Lower lobe of right lung (tissue), 2 donors: ENCODE measurements around the gene PUS3. TPM values are rescaled to one million over a fixed set of nuclear protein-coding genes. Genes with fewer than 3 reads are reported as not detected.
A peak's percentile ranks its signal among the peaks of the same experiment; 100 is the strongest.

ENCODE experiments used
- ATAC-seq, 2 donors: fragments of 200-7000 bp; cut with Tn5 transposase; one replicate each; pipeline ENCODE4 v1.9.1; 2020 to 2022; ENCODE audit warnings: mild to moderate bottlenecking in 2 of 2, moderate library complexity in 2 of 2
- DNase-seq: peaks from one replicate; pipeline ENCODE4 v3.0.0-alpha.2; 2020
- H3K27ac ChIP-seq: fragments of 200-600 bp; one replicate; pipeline ENCODE4 v1.8.0; 2022
- H3K27me3 ChIP-seq: fragments of 200-600 bp; one replicate; pipeline ENCODE4 v1.8.0; 2022; ENCODE audit warnings: low read depth
- H3K36me3 ChIP-seq: fragments of 200-600 bp; one replicate; pipeline ENCODE4 v1.8.0; 2022; ENCODE audit warnings: mild to moderate bottlenecking
- H3K4me1 ChIP-seq: fragments of 200-600 bp; one replicate; pipeline ENCODE4 v1.8.0; 2022
- H3K4me3 ChIP-seq: fragments of 200-600 bp; one replicate; pipeline ENCODE4 v1.8.0; 2022; ENCODE audit warnings: mild to moderate bottlenecking
- H3K9me3 ChIP-seq: fragments of 200-600 bp; one replicate; pipeline ENCODE4 v1.8.0; 2022
- CTCF ChIP-seq: fragments of 200-600 bp; IDR thresholded peaks from one replicate; pipeline ENCODE4 v1.8.0; 2022; ENCODE audit warnings: antibody characterized with exemption, mild to moderate bottlenecking
- intact Hi-C: fragments of 100-400 bp; cut with DNase I; formaldehyde crosslinking; loops from one replicate; pipeline ENCODE4 v1.11.0; 2022
- long read RNA-seq: library from polyadenylated mRNA; unstranded; transcript quantifications from one replicate; pipeline ENCODE4 v2.0.0, GENCODE V29; 2021
- total RNA-seq: library from RNA; stranded (reverse); fragmentation: NEBNext Ultra II Directional; extraction: Animal tissue kit (Norgen Biotek cat#: 25700); gene quantifications from one replicate; pipeline ENCODE4 v1.2.1, GENCODE V29; 2021
- donor health status: DM: no; HTN: yes; CAD: no; lungs with severe emphysema.

Gene PUS3
- 10.0 TPM for total RNA-seq
- long read RNA-seq, partial matches to known transcripts = 0 of 5 reads
- long read RNA-seq, other reads (novel, unspliced or antisense) = 0 of 5 reads

- Histone ChIP-seq H3K36me3 (peaks cover 14% of the 10 kb centered on the region), H3K4me1 (peaks cover 19% of the 10 kb centered on the region), H3K27me3 (peaks cover 32% of the 10 kb centered on the region), H3K27ac (peak within 1 kb of the TSS; percentile 79), H3K9me3 (no peaks in the 10 kb centered on the region), H3K4me3 (peak within 1 kb of the TSS; percentile 73)
- DNase-seq (peak; percentile 95), ATAC-seq (peak; percentile 95 to 98)
- intact Hi-C loops = no loop called here
- TF ChIP-seq CTCF = no peak
Measured at GRCh38 chr11:125902927-125903710, at the start of gene PUS3. TSS of gene PUS3 (minus strand) at chr11:125903206. CDS start at chr11:125896284, 6,922 bp downstream.

GRCh38 chr11:125952559-125952958 is 49.6 kb upstream of the PUS3 start:
- no peak for TF ChIP-seq CTCF
- ATAC-seq (no peak), DNase-seq (no peak)
- intact Hi-C loops = no loop called here
- H3K9me3 ChIP-seq = no peaks in the 10 kb centered on the region
- H3K36me3 ChIP-seq = no peaks in the 10 kb centered on the region
- H3K4me3 ChIP-seq = no peak overlapping the region
- H3K4me1 ChIP-seq = no peaks in the 10 kb centered on the region
- no peak overlapping the region for H3K27ac ChIP-seq
- no peaks in the 10 kb centered on the region for H3K27me3 ChIP-seq

- intact Hi-C loops = no loop called here
- no peak for TF ChIP-seq CTCF
- Histone ChIP-seq H3K4me3 (no peak overlapping the region), H3K4me1 (no peaks in the 10 kb centered on the region), H3K36me3 (no peaks in the 10 kb centered on the region), H3K9me3 (no peaks in the 10 kb centered on the region), H3K27me3 (no peaks in the 10 kb centered on the region), H3K27ac (no peak overlapping the region)
- DNase-seq (no peak), ATAC-seq (no peak)
Measured at GRCh38 chr11:125951731-125952130, 48.7 kb upstream of the PUS3 start.

- Histone ChIP-seq H3K4me3 (no peak overlapping the region), H3K27ac (no peak overlapping the region), H3K9me3 (no peaks in the 10 kb centered on the region), H3K27me3 (no peaks in the 10 kb centered on the region), H3K36me3 (no peaks in the 10 kb centered on the region), H3K4me1 (no peaks in the 10 kb centered on the region)
- DNase-seq (no peak), ATAC-seq (peak; percentile 46 to 51)
- no peak for TF ChIP-seq CTCF
- intact Hi-C loops = no loop called here
Measured at GRCh38 chr11:125950696-125951651, 48.0 kb upstream of the PUS3 start.

- Histone ChIP-seq H3K9me3 (no peaks in the 10 kb centered on the region), H3K36me3 (no peaks in the 10 kb centered on the region), H3K27me3 (no peaks in the 10 kb centered on the region), H3K4me3 (no peak overlapping the region), H3K27ac (no peak overlapping the region), H3K4me1 (no peaks in the 10 kb centered on the region)
- intact Hi-C loops = no loop called here
- ATAC-seq (no peak), DNase-seq (no peak)
- no peak for TF ChIP-seq CTCF
Measured at GRCh38 chr11:125950178-125950490, 47.1 kb upstream of the PUS3 start.
